Gastroesophageal sphincter (tissue), 3 donors: Measurements from ENCODE around the gene RAD23B.

Experiments used
- CTCF ChIP-seq, 4 experiments: fragments of 200-600 bp in 2 of 4; fragments of 450-650 bp in 2 of 4; sonication (generic) in 1 of 4; IDR thresholded peaks; one replicate each; pipeline ENCODE4 v1.5.1; 2017 to 2019; ENCODE audit warnings: antibody characterized with exemption in 4 of 4, mild to moderate bottlenecking in 2 of 4, moderate library complexity in 2 of 4
- POLR2A ChIP-seq, 2 donors: fragments of 450-650 bp; IDR thresholded peaks; one replicate each; pipeline ENCODE4 v1.6.1; 2017; ENCODE audit warnings: antibody characterized with exemption in 2 of 2, mild to moderate bottlenecking in 2 of 2, moderate library complexity in 1 of 2

GRCh38 chr9:107336718-107337360 lies 53.8 kb downstream of the RAD23B start:
- no peak for TF ChIP-seq CTCF (IDR thresholded peaks at IDR 0.05)
- TF ChIP-seq POLR2A (IDR thresholded peaks at IDR 0.05) = no peak
